SK-N-SH (cell line): Measurements from ENCODE around the gene ESF1.

ENCODE experiments used
- CTCF ChIP-seq: fragments of 200-600 bp; sonication (generic); IDR thresholded peaks from 2 replicates; pipeline ENCODE4 v1.6.1; 2017; ENCODE audit warnings: antibody characterized with exemption, mild to moderate bottlenecking, moderate library complexity
- EP300 ChIP-seq, 2 experiments: IDR thresholded peaks; 2 replicates each; pipeline versions ENCODE4 v1.4.0 to v1.6.1; 2012; ENCODE audit warnings: borderline replicate concordance in 1 of 2, low read depth in 1 of 2, low read length in 1 of 2
- FOXM1 ChIP-seq: IDR thresholded peaks from 2 replicates; pipeline ENCODE4 v1.4.0; 2012; ENCODE audit warnings: low read depth, mild to moderate bottlenecking
- NFIC ChIP-seq: IDR thresholded peaks from 2 replicates; pipeline ENCODE4 v1.4.0; 2012; ENCODE audit warnings: borderline replicate concordance
- PBX3 ChIP-seq: IDR thresholded peaks from 2 replicates; pipeline ENCODE4; 2012
- SIN3A ChIP-seq: IDR thresholded peaks from 2 replicates; pipeline ENCODE4 v1.6.1; 2012; ENCODE audit warnings: low read depth, mild to moderate bottlenecking, low read length, moderate library complexity, borderline replicate concordance
- TAF1 ChIP-seq: IDR thresholded peaks from 2 replicates; pipeline ENCODE4 v1.6.1; 2012; ENCODE audit warnings: low read depth, mild to moderate bottlenecking, low read length, moderate library complexity, borderline replicate concordance
- USF2 ChIP-seq: fragments of 150-350 bp; IDR thresholded peaks from 2 replicates; pipeline ENCODE4 v1.6.1; 2017; ENCODE audit warnings: antibody characterized with exemption, low read length, low read depth, borderline replicate concordance
- TF ChIP-seq, protein P1 (sequence below): IDR thresholded peaks from 2 replicates; pipeline ENCODE4 v1.4.0; 2012; ENCODE audit warnings: low read depth, borderline replicate concordance

- TF ChIP-seq FOXM1 (no peak), CTCF (no peak), EP300 (IDR thresholded peaks at IDR 0.05; ENCODE audit: borderline replicate concordance in 1 of 2, low read depth in 1 of 2, low read length in 1 of 2) (no peak), USF2 (no peak), NFIC (no peak), PBX3 (no peak), TAF1 (no peak), SIN3A (no peak)
- TF ChIP-seq, protein P1, sequence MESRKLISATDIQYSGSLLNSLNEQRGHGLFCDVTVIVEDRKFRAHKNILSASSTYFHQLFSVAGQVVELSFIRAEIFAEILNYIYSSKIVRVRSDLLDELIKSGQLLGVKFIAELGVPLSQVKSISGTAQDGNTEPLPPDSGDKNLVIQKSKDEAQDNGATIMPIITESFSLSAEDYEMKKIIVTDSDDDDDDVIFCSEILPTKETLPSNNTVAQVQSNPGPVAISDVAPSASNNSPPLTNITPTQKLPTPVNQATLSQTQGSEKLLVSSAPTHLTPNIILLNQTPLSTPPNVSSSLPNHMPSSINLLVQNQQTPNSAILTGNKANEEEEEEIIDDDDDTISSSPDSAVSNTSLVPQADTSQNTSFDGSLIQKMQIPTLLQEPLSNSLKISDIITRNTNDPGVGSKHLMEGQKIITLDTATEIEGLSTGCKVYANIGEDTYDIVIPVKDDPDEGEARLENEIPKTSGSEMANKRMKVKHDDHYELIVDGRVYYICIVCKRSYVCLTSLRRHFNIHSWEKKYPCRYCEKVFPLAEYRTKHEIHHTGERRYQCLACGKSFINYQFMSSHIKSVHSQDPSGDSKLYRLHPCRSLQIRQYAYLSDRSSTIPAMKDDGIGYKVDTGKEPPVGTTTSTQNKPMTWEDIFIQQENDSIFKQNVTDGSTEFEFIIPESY, result no peak
These were observed 105.8 kb downstream of the ESF1 start for GRCh38 chr20:13678944-13679343.
